Tibial artery (tissue), 4 donors: ENCODE data around the gene SLC25A23.

Experiments used
- DNase-seq, 2 donors: peaks; one replicate each; pipeline ENCODE4 v3.0.0-alpha.2; 2019
- H3K27ac ChIP-seq, 2 donors: fragments of 200-600 bp; sonication (generic) in 1 of 2; 1 replicate in 1 of 2; 2 replicates in 1 of 2; pipeline ENCODE4 v1.5.1; 2018 to 2019; ENCODE audit warnings: mild to moderate bottlenecking in 1 of 2
- H3K27me3 ChIP-seq, 2 donors: fragments of 200-600 bp; sonication (generic) in 1 of 2; one replicate each; pipeline versions ENCODE4 v1.5.1 to v1.6.0; 2016 to 2019
- H3K36me3 ChIP-seq, 3 donors: fragments of 200-600 bp; sonication (generic) in 2 of 3; one replicate each; pipeline ENCODE4 v1.5.1; 2016 to 2019; ENCODE audit warnings: mild to moderate bottlenecking in 2 of 3
- H3K4me1 ChIP-seq, 4 donors: fragments of 200-600 bp; sonication (generic) in 2 of 4; 1 replicate in 3 of 4; 2 replicates in 1 of 4; pipeline ENCODE4 v1.5.1; 2016 to 2019
- H3K4me3 ChIP-seq, 2 donors: fragments of 200-600 bp; sonication (generic) in 1 of 2; 1 replicate in 1 of 2; 2 replicates in 1 of 2; pipeline ENCODE4 v1.5.1; 2018 to 2019; ENCODE audit warnings: mild to moderate bottlenecking in 2 of 2
- H3K9me3 ChIP-seq, 3 donors: fragments of 200-600 bp; sonication (generic) in 1 of 3; one replicate each; pipeline ENCODE4 v1.5.1; 2016 to 2019
- intact Hi-C: fragments of 100-400 bp; cut with DNase I; formaldehyde crosslinking; loops from one replicate; pipeline ENCODE4 v1.15.0; 2023; ENCODE audit warnings: low total_unique reads
- TF ChIP-seq, protein P1 (sequence below), 2 experiments: fragments of 200-600 bp in 1 of 2; fragments of 450-650 bp in 1 of 2; IDR thresholded peaks; one replicate each; pipeline ENCODE4 v1.5.1; 2017 to 2019; ENCODE audit warnings: antibody characterized with exemption in 2 of 2, mild to moderate bottlenecking in 1 of 2, moderate library complexity in 1 of 2

The SLC25A23 gene

DNA sequence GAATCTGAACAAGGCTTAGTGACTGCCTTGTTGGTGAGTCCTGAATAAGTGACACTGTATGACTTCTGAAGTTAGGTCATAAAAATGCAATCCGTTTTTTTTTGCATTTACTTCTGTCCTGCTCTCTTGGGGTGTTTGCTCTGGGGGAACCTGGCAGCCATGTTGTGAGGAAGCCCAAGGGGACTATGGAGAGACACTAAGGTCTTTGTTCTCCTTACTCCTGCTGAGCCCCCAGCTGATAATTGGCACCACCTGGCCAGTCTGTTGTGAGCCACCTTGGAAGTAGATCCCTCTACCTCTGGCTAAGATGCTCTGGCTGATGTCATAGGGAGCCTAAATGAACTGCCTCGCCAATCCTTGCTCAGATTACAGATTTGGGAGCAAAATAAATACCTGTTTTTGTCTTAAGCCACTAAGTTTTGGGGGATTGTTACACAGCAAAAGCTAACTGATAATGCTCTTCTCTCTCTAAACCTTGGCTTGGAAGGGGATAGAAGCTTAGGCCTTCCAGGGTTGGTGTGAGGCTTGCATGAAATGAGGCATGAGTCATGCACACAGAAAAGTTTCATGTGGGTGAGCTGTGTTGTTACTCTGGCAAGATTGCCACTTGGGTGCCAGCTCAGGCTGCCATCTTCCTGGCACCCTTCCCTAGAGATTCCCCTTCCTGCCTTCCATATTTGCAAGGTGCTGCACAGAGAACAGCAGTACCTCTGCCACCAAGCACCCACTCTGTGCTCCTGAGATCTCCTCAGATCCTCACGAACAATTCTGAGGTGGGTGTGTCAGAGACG lies 32.4 kb upstream of the SLC25A23 start:
- Histone ChIP-seq H3K9me3 (peaks cover 0 to 8% (median 5%) of the 10 kb centered on the region in 3 donors), H3K4me1 (no peaks in the 10 kb centered on the region), H3K36me3 (no peaks in the 10 kb centered on the region), H3K27ac (no peak overlapping the region), H3K27me3 (no peaks in the 10 kb centered on the region), H3K4me3 (no peak overlapping the region)
- intact Hi-C loops = no loop called here
- no peak for DNase-seq
- TF ChIP-seq, protein P1, sequence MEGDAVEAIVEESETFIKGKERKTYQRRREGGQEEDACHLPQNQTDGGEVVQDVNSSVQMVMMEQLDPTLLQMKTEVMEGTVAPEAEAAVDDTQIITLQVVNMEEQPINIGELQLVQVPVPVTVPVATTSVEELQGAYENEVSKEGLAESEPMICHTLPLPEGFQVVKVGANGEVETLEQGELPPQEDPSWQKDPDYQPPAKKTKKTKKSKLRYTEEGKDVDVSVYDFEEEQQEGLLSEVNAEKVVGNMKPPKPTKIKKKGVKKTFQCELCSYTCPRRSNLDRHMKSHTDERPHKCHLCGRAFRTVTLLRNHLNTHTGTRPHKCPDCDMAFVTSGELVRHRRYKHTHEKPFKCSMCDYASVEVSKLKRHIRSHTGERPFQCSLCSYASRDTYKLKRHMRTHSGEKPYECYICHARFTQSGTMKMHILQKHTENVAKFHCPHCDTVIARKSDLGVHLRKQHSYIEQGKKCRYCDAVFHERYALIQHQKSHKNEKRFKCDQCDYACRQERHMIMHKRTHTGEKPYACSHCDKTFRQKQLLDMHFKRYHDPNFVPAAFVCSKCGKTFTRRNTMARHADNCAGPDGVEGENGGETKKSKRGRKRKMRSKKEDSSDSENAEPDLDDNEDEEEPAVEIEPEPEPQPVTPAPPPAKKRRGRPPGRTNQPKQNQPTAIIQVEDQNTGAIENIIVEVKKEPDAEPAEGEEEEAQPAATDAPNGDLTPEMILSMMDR (IDR thresholded peaks at IDR 0.05) = no peak

DNA sequence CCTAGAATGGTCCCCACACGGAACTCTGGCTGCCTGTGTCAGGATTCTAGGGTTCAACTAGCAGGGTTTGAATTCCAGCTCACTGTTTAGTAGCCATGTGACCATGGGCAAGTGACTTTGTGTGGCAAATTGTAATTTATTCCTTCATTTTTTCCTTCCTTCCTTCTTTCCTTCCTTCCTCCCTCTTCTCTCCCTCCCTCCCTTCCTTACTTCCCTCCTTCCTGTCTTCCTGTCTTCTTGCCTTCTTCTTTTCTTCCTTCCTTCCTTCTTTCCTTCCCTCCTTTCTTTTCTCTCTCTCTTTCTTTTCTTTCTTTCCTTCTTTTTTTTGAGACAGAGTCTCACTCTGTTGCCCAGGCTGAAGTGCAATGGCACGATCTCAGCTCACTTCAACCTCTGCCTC lies 30.5 kb upstream of the SLC25A23 start:
- DNase-seq = no peak
- H3K4me1 ChIP-seq = no peaks in the 10 kb centered on the region
- H3K4me3 ChIP-seq = no peak overlapping the region
- TF ChIP-seq, protein P1 (IDR thresholded peaks at IDR 0.05) = no peak
- no peaks in the 10 kb centered on the region for H3K27me3 ChIP-seq
- no peak overlapping the region for H3K27ac ChIP-seq
- peaks cover 0 to 8% (median 5%) of the 10 kb centered on the region in 3 donors for H3K9me3 ChIP-seq
- intact Hi-C loops = no loop called here
- no peaks in the 10 kb centered on the region for H3K36me3 ChIP-seq

DNA sequence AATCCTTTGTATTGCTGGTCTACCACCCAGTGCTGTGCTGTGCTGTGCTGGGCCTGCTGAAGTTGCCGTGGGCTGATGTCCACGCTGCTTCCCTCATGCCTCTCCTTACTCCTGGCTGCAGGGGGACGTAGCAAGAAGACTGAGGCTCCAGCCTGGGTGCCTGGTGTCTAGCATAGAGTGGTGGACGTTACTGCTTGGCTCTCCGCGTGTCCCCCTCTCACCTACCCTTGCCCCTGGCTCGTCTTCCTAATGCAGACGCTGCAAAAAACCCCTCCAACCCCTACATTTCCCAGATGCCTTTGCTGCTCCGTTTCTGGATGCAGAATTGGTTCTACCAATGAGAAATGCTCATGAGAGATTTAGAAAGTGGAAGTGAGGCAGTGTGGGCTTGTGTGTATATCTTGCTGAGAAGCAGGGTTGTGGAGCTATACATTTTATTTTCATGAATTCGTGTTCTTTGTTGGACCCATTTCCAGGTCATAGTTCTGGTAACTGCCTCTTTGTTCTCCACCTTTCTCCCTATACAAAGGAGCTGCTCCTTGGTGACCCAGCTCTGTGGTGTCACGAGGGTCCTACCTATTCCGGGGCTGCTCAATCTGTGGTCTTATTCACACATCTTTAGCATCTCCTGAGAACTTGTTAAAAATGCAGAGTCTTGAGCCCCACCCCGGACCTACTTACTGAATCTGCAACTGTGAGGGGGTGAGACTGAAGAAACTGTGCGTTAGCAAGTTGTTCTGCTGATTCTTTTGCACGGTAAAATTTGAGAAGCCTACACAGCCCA lies 29.9 kb upstream of the SLC25A23 start:
- Histone ChIP-seq H3K4me1 (no peaks in the 10 kb centered on the region), H3K27ac (no peak overlapping the region), H3K9me3 (peaks cover 0 to 8% (median 5%) of the 10 kb centered on the region in 3 donors), H3K36me3 (no peaks in the 10 kb centered on the region), H3K4me3 (no peak overlapping the region), H3K27me3 (no peaks in the 10 kb centered on the region)
- DNase-seq = no peak
- intact Hi-C loops = no loop called here
- TF ChIP-seq, protein P1 (IDR thresholded peaks at IDR 0.05) = no peak

DNA sequence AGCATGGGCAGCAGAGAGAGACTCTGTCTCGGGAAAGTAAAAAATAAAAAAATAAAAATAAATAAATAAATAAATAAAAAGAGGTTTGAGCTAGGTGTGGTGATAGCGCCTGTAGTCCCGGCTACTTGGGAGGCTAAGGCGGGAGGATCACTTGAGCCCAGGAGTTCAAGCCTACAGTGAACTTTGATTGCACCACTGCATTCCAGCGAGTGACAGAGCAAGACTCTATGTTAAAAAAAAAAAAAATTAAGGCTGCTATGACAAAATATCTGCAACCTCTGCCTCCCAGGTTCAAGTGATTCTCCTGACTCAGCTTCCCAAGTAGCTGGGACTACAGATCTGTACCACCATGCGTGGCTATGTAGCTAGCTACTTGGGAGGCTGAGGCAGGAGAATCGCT lies 25.2 kb upstream of the SLC25A23 start:
- no peak for DNase-seq
- Histone ChIP-seq H3K27ac (no peak overlapping the region), H3K27me3 (peaks cover 0 to 29% of the 10 kb centered on the region in 2 donors), H3K9me3 (no peaks in the 10 kb centered on the region), H3K4me3 (no peak overlapping the region), H3K36me3 (no peaks in the 10 kb centered on the region), H3K4me1 (no peaks in the 10 kb centered on the region)
- intact Hi-C loops = no loop called here
- TF ChIP-seq, protein P1 (IDR thresholded peaks at IDR 0.05) = no peak

DNA sequence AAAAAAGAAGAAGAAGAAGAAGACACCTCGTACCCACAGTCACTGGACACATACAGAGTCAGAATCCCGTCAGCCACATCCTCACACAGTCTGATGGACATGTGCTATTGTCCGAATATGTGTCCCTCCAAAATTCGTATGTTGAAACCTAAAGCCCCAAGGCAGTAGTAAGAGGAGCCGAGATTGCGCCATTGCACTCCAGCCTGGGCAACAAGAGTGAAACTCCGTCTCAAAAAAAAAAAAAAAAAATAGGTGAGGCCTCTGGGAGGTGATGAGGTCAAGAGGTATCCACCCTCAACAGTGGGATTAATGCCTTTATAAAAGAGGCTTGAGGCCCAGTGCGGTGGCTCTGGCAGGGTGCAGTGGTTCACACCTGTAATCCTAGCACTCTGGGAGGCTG lies 24.6 kb upstream of the SLC25A23 start:
- Histone ChIP-seq H3K27ac (no peak overlapping the region), H3K9me3 (no peaks in the 10 kb centered on the region), H3K27me3 (peaks cover 0 to 35% of the 10 kb centered on the region in 2 donors), H3K36me3 (no peaks in the 10 kb centered on the region), H3K4me1 (no peaks in the 10 kb centered on the region), H3K4me3 (no peak overlapping the region)
- TF ChIP-seq, protein P1 (IDR thresholded peaks at IDR 0.05) = no peak
- DNase-seq = no peak
- intact Hi-C loops = no loop called here
